Suprapubic skin (tissue), 2 donors: ENCODE data around the gene NKAIN2.

Experiments
- EP300 ChIP-seq: sonication (generic); formaldehyde crosslinking; IDR thresholded peaks from one replicate; pipeline ENCODE4 v1.6.1; 2017; ENCODE audit warnings: antibody characterized with exemption
- POLR2A ChIP-seq, 2 donors: fragments of 450-650 bp; IDR thresholded peaks; one replicate each; pipeline ENCODE4 v1.6.1; 2017; ENCODE audit warnings: antibody characterized with exemption in 2 of 2, mild to moderate bottlenecking in 2 of 2, moderate library complexity in 2 of 2

DNA sequence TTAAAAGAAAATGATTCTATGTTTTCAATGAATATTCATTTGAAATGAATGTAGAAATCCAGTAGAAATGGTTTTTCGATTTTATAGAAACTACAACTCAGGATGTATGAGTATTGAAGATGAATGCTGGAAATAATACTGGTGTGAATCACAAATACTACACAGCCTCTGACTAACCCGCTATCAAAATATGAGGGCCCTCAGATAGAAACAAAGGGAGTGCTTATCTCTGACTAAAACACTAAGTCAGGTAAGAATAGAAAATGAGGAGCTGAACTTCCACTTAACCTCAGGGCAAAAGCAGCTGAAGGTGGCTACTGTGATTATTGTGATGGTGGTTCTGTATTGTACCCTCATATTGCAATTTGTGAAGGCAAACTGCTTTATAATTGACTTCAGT lies 937.7 kb downstream of the NKAIN2 start:
- no peak for TF ChIP-seq POLR2A (IDR thresholded peaks at IDR 0.05)
- TF ChIP-seq EP300 = no peak
